MM.1S (cell line): Measurements from ENCODE around the gene GRK1.

ENCODE experiments used
- CTCF ChIP-seq: fragments of 300-600 bp; sonication (generic); IDR thresholded peaks from 2 replicates; pipeline ENCODE4 v1.5.1; 2016; ENCODE audit warnings: antibody characterized with exemption, low read length, mixed read lengths
- EZH2 ChIP-seq: fragments of 300-600 bp; sonication (generic); optimal IDR thresholded peaks from 2 replicates; pipeline ENCODE3; 2017; ENCODE audit warnings: low read depth, mild to moderate bottlenecking, antibody characterized with exemption, low read length, mixed read lengths
- EZH2phosphoT487 ChIP-seq: fragments of 300-600 bp; sonication (generic); IDR thresholded peaks from 2 replicates; pipeline ENCODE4 v1.6.1; 2018; ENCODE audit warnings: antibody characterized with exemption, low read length

GRCh38 chr13:113665597-113666328 lies 1.3 kb upstream of the GRK1 start:
- no peak for TF ChIP-seq CTCF
- no peak for TF ChIP-seq EZH2phosphoT487
- TF ChIP-seq EZH2 = no peak
